Endometrial microvascular endothelial cells (primary cell): Measurements from ENCODE around the gene MRPS35. TPM values are rescaled to one million over a fixed set of nuclear protein-coding genes. Genes with fewer than 3 reads are reported as not detected.

Experiments used
- in situ Hi-C: cut with HindIII; loops from 2 replicates; pipeline ENCODE4 v1.10.0; 2017; ENCODE audit warnings: low sequenced_read_pairs, low pct_unique_long_range_greater_than_20kb; ENCODE audit errors: inconsistent ontology term
- total RNA-seq: library from RNA; depleted of rRNA; stranded (reverse); fragments of >200 nt; gene quantifications from one replicate; pipeline ENCODE4 v1.2.3, GENCODE V29; 2015; ENCODE audit errors: inconsistent ontology term

MRPS35 gene
- total RNA-seq: 55.3 TPM

- in situ Hi-C loops: no loop called here
Observed at GRCh38 chr12:27710592-27711316, at the start of gene MRPS35. MRPS35 (plus strand) TSS chr12:27710832; CDS start chr12:27710844, 12 bp downstream.

GRCh38 chr12:27665704-27666103 lies 44.9 kb upstream of the MRPS35 start:
- in situ Hi-C loops: no loop called here

GRCh38 chr12:27666510-27666909 lies 44.1 kb upstream of the MRPS35 start:
- in situ Hi-C loops: no loop called here

- in situ Hi-C loops: no loop called here
Observed at GRCh38 chr12:27667540-27667939, 43.1 kb upstream of the MRPS35 start.

- in situ Hi-C loops: no loop called here
Observed at GRCh38 chr12:27672051-27672450, 38.6 kb upstream of the MRPS35 start.

- in situ Hi-C loops: no loop called here
Observed at GRCh38 chr12:27672643-27673042, 38.0 kb upstream of the MRPS35 start.

GRCh38 chr12:27673101-27673718 lies 37.4 kb upstream of the MRPS35 start:
- in situ Hi-C loops: no loop called here

- in situ Hi-C loops: no loop called here
Observed at GRCh38 chr12:27674989-27675388, 35.6 kb upstream of the MRPS35 start.

- in situ Hi-C loops: no loop called here
Observed at GRCh38 chr12:27680619-27681018, 30.0 kb upstream of the MRPS35 start.

GRCh38 chr12:27682534-27682933 lies 28.1 kb upstream of the MRPS35 start:
- in situ Hi-C loops: no loop called here

GRCh38 chr12:27685274-27685673 lies 25.4 kb upstream of the MRPS35 start:
- in situ Hi-C loops: no loop called here

GRCh38 chr12:27686147-27686546 lies 24.5 kb upstream of the MRPS35 start:
- in situ Hi-C loops: no loop called here

- in situ Hi-C loops: no loop called here
Observed at GRCh38 chr12:27688671-27689070, 22.0 kb upstream of the MRPS35 start.

- in situ Hi-C loops: no loop called here
Observed at GRCh38 chr12:27689558-27690180, 21.0 kb upstream of the MRPS35 start.

- in situ Hi-C loops: no loop called here
Observed at GRCh38 chr12:27693403-27693802, 17.2 kb upstream of the MRPS35 start.

- in situ Hi-C loops: no loop called here
Observed at GRCh38 chr12:27695556-27696292, 14.9 kb upstream of the MRPS35 start.

GRCh38 chr12:27696293-27696652 lies 14.4 kb upstream of the MRPS35 start, which contains the start of gene REP15:
REP15 (plus strand) TSS chr12:27696447; CDS start chr12:27696563, 116 bp downstream.
- in situ Hi-C loops: no loop called here

GRCh38 chr12:27696864-27697564 lies 13.6 kb upstream of the MRPS35 start:
- in situ Hi-C loops: no loop called here
